ENCODE results near the gene CCR9.

DNA sequence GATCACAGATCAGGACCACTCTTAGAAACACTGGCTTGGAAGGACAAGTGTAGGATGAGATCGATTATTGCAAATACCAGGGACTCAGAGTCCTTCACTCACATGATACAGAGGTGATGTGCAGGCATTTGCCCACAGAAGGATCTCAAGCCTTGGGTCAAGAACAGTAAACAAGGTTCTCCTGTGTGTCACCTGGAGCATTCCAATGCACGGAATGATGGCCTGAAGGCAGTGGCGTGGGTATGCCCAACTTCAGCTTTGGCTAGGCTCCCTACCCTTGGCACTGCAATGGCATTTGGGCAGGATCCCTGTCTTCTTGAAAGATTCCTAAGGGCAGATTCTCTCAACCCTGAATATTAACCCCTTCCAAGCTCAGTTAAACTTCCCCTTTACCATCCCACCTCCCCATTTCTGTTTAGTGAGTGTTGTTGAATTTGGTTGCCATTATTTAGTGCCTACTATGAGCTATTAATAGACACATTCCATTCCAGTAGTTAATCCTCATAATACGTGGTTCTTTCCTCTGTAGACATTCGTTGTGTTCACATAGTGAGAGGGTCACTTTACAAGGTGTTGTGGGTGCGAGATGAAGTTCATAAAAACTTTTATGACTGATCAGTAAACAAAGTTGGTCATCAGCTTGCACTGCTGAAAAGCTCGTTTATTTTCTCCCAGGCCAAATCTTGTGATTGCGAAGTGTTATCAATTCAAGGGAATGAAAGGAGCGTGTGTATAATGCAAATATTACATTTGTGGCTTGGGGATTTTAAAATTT, 43.3 kb upstream of the CCR9 start:
- TF ChIP-seq, protein P1, sequence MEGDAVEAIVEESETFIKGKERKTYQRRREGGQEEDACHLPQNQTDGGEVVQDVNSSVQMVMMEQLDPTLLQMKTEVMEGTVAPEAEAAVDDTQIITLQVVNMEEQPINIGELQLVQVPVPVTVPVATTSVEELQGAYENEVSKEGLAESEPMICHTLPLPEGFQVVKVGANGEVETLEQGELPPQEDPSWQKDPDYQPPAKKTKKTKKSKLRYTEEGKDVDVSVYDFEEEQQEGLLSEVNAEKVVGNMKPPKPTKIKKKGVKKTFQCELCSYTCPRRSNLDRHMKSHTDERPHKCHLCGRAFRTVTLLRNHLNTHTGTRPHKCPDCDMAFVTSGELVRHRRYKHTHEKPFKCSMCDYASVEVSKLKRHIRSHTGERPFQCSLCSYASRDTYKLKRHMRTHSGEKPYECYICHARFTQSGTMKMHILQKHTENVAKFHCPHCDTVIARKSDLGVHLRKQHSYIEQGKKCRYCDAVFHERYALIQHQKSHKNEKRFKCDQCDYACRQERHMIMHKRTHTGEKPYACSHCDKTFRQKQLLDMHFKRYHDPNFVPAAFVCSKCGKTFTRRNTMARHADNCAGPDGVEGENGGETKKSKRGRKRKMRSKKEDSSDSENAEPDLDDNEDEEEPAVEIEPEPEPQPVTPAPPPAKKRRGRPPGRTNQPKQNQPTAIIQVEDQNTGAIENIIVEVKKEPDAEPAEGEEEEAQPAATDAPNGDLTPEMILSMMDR (IDR thresholded peaks at IDR 0.05) = no peak
- TF ChIP-seq POLR2A (IDR thresholded peaks at IDR 0.05) = no peak
